ENCODE data around the gene NTM. TPM values are rescaled to one million over a fixed set of nuclear protein-coding genes. Genes with fewer than 3 reads are reported as not detected.

The NTM gene
- total RNA-seq, 1 experiment from 2014 or later, result not detected

DNA sequence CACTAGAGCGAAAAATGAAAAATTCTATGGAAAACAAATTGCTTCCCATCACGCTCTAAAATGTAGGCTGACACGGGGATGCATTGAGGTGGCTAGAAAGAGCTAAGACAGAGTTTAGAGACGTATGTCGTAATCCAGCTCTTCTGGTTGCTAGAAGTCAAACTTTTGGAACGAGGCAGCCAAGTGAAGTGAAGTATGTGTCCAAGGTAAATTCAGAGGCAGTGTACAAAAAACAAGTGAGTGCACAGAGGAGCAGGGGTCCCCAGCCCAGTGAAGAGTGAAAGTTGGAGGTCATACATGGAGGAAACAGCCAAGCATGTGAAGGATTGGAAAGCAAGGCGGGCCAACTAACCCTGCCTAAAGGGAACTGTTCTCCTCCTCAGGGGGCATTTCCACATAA lies 528.5 kb downstream of the NTM start:
- Histone ChIP-seq H2AFZ (ENCODE audit: low read depth, low read length, poor library complexity, severe bottlenecking) (no peak overlapping the region), H3K27me3 (ENCODE audit: insufficient read depth, low read length) (no peaks in the 10 kb centered on the region), H3K9me2 (ENCODE audit: insufficient read depth) (no peaks in the 10 kb centered on the region), H3K4me1 (ENCODE audit: control insufficient read depth in 1 of 2, insufficient read depth in 2 of 2, low read length in 2 of 2) (no peaks in the 10 kb centered on the region), H3K9ac (ENCODE audit: low read length) (no peak overlapping the region), H3K4me3 (replicated peaks in 1 of 2; ENCODE audit: low read depth in 1 of 2, low read length in 2 of 2) (no peak overlapping the region), H3K27ac (ENCODE audit: low read depth, low read length) (no peak overlapping the region), H3K9me3 (ENCODE audit: control insufficient read depth in 1 of 2, insufficient read depth in 1 of 2, low read depth in 1 of 2, low read length in 2 of 2) (peaks cover 6 to 26% of the 10 kb centered on the region in 2 experiments; a peak in 2 of 4 replicates), H3K79me2 (ENCODE audit: insufficient read depth, low read length) (no peaks in the 10 kb centered on the region), H4K20me1 (ENCODE audit: insufficient read depth) (no peaks in the 10 kb centered on the region), H3K4me2 (ENCODE audit: low read length) (no peak overlapping the region), H3K36me3 (ENCODE audit: control insufficient read depth in 1 of 2, insufficient read depth in 2 of 2, low read length in 2 of 2) (no peaks in the 10 kb centered on the region)
- no peak for ATAC-seq
- no peak for TF ChIP-seq EZH2 (IDR thresholded peaks at IDR 0.05)
- no peak for TF ChIP-seq POLR2A (IDR thresholded peaks at IDR 0.05; ENCODE audit: borderline replicate concordance, extremely low read depth, insufficient read depth, insufficient read length)
- TF ChIP-seq MAX (IDR thresholded peaks at IDR 0.05), result no peak
- no peak for TF ChIP-seq POLR2AphosphoS5 (IDR thresholded peaks at IDR 0.05; ENCODE audit: low read depth, low read length)
- TF ChIP-seq, protein P1, sequence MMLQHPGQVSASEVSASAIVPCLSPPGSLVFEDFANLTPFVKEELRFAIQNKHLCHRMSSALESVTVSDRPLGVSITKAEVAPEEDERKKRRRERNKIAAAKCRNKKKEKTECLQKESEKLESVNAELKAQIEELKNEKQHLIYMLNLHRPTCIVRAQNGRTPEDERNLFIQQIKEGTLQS (IDR thresholded peaks at IDR 0.05), result no peak
- TF ChIP-seq ZNF274 (IDR thresholded peaks at IDR 0.05; ENCODE audit: low read depth, low read length), result no peak
- TF ChIP-seq FOSL1 (IDR thresholded peaks at IDR 0.05; ENCODE audit: low read depth), result no peak
- no peak for TF ChIP-seq SIN3A (IDR thresholded peaks at IDR 0.05; ENCODE audit: low read depth)
- TF ChIP-seq, protein P2, sequence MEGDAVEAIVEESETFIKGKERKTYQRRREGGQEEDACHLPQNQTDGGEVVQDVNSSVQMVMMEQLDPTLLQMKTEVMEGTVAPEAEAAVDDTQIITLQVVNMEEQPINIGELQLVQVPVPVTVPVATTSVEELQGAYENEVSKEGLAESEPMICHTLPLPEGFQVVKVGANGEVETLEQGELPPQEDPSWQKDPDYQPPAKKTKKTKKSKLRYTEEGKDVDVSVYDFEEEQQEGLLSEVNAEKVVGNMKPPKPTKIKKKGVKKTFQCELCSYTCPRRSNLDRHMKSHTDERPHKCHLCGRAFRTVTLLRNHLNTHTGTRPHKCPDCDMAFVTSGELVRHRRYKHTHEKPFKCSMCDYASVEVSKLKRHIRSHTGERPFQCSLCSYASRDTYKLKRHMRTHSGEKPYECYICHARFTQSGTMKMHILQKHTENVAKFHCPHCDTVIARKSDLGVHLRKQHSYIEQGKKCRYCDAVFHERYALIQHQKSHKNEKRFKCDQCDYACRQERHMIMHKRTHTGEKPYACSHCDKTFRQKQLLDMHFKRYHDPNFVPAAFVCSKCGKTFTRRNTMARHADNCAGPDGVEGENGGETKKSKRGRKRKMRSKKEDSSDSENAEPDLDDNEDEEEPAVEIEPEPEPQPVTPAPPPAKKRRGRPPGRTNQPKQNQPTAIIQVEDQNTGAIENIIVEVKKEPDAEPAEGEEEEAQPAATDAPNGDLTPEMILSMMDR (IDR thresholded peaks at IDR 0.05 in 2 of 3, conservative IDR thresholded peaks at IDR 0.05 in 1 of 3; ENCODE audit: borderline replicate concordance in 1 of 3, insufficient read depth in 1 of 3, low read depth in 2 of 3, low read length in 2 of 3), result no peak
- RAD21 ChIA-PET (ENCODE audit: low non-redundant PET in 1 of 2, low total read pairs in 2 of 2, uncharacterized antibody in 2 of 2, unreplicated experiment in 2 of 2), result no interaction called here
- CTCF ChIA-PET, result no interaction called here
- intact Hi-C loops (cut with micrococcal nuclease), result no loop called here
- POLR2A ChIA-PET, result no interaction called here
- BruUV-seq (replicated peaks), result no TSS peak
- DNase-seq (ENCODE audit: low read depth, low spot score), result no peak

All from HCT116 (cell line).